HG02642 (cell line): ENCODE results near the gene SGCD.

Experiments used
- ATAC-seq: cut with Tn5 transposase; IDR thresholded peaks from one replicate; pipeline ENCODE4 v1.9.1; 2021; ENCODE audit warnings: mild to moderate bottlenecking; ENCODE audit not compliant: unreplicated experiment, poor library complexity

The SGCD gene

DNA sequence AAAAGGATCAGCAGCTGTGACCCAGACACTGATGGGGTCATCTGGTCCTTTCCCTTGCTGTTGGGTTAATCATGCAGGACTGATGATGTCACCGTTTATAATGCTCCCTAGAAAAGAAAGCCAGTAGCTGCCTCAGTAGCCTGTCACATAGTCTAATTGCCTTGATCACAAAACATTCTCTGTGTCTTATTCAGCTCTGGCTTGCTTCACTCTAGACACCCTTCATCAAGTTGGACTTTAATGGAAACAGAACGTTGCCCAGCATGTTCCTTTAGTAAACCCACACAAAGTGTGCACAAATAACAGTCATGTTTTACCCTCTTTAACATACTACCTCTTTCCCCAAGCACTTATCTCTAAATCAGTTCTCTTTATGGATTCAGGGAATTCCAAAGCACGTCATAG is 170.8 kb downstream of the SGCD start:
- no peak for ATAC-seq

- no peak for ATAC-seq
Measured at GRCh38 chr5:156498226-156498980, 171.4 kb downstream of the SGCD start.

DNA sequence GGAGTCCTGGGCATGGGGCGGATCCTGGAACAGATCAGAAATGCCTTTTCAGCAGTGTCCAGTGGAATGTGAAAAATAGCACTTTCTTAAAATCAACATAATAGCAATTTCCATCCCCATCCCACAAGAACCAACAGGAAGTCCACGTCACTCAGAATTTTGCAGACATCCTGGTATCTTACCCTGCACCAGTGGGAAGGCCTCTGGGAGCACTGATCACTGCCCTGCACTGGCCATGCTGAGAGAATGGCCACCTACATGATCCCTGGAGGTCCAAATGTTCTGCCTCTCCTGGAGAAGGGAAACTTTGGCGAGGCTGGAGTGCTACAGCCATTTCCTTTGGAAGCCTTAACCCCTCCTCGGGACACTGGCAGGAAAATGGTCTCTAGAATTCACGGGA is 173.8 kb downstream of the SGCD start:
- ATAC-seq = no peak

GRCh38 chr5:156505101-156505500 is 178.1 kb downstream of the SGCD start:
- ATAC-seq = no peak

GRCh38 chr5:156513123-156513815 is 186.3 kb downstream of the SGCD start:
- ATAC-seq = no peak

DNA sequence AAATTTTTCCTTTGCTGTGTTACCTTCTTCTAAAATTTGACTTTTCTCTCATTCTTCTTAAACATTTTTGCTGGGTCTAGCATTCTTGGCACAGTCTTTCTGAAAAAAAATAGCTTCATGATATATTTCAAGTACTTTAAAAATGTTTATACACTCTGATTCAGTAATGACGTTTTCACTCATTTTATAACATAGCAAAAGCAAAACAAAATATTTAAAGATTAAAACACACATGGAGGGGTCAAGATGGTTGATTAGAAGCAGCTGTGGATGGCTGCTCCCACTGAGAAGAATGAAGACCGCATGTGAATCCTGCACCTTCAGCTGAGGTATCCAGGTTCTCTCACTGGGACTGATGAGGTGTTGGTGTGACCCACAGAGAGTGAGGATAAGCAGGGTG is 188.2 kb downstream of the SGCD start:
- no peak for ATAC-seq

DNA sequence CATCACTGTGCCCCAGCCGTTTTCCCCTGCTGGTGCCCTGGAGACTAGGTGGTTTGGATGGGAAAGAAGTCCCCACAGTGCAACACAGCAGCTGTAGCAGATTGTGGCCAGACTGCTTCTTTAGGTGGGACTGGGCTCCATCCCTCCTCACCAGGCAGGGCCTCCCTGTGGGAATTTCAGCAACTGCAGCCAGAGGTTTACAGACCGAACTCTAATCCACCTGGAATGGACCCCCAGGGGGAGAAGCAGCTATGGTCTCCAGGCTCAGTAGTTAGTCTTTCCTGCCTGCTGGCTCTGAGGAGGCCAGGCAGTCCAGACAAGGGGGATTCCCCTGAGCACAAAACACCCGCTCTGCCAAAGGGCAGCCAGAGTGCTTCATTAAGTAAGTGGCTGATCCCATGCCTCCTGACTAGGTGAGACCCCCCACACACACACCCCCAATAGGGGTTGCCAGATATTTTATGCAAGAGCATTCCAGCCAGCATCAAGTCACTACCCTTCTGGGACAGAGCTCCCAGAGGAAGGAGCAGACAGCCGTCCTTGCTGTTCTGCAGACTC is 188.9 kb downstream of the SGCD start:
- no peak for ATAC-seq

DNA sequence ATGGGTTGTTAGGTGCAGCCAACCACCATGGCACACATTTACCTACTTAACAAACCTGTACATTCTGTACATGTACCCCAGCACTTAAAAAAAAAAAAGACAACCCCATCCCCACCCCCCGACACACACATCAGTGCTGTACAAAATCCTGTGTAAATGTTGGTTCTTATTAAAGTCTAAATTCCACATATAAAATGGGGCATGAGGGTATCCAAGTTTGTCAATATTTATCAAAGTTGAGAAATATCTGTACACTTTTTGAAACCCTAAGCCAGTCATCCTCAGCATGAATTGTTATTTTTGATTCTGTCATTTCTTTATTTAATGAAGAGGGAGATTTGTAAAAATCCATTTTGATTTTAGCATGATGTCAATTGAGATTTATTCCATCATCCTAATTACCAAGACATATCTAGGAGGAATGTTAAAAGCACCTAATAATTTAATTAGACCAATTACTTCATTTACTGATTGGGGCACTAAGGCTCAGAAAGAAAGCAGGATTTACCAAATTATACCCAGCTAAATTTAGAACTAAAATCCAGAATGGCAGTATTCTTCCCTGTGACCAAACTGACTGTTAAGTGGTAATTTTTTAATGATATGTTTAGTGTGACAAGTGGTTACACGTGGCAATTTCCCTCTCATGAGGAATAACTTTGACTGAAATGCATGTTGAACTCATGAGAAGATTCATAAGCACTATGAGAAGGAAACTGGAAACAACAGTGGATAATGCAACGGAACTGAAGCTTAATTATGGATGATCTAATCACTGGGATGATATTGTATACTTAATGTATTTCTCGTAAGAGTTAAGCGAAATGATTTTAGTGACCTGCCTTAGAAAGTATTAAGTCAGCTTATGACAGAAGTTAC is 195.9 kb downstream of the SGCD start:
- ATAC-seq = no peak

DNA sequence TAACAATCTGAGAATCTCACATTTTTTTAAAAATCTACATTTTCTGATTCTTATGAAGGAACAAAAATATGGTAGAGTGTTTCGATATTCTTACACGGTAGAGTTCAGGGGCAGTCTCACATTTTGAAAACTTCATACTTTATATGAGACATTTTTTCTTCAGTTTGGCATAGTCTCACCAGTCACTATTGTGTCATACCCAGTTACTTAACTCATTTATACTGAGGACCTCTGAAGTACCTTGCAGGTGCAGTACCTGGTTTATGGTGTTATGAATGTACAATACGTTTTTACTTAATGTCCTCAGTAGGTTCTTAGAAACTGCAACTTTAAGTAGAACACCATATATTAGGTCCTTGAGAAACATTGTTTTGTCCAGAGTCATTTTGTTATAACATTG is 196.6 kb downstream of the SGCD start:
- no peak for ATAC-seq

DNA sequence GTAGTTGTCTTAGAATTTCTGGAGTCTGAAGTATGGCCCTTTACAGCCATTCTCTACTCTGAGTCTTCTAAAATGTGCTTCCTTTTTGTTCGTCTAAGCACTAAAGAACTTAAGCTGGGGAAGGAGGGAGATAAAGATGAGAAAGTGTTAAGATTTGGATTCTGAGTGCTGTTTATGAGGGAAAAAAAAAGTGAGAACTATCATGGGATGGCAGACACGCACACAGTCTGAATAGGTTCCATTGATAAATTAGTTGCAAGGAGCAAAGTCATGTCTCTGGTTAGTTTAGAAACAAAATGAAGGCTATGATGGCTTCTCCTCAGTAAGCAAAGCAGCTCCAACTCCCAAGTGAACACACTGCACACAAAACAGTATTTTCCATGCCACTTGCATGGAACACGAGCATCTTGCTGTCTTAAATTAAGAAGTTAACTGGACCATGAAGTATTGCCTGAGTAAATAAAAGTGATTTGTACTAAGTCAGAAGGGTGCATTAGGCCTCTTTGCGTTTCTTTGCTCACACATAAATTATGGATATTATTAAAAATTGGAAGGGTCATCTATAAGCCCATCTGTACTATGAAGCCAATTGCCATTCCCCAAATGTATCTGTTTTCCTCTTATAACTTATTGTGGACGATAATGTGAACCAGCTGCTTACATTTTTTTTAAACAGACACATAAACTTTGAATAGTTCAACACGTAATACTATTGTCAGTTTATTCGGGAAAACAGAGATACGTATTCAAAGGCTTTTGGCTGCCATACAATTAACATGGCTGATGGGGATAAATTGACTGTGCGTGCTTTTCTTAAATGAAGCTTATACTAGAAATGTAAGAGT is 199.3 kb downstream of the SGCD start:
- ATAC-seq = no peak

DNA sequence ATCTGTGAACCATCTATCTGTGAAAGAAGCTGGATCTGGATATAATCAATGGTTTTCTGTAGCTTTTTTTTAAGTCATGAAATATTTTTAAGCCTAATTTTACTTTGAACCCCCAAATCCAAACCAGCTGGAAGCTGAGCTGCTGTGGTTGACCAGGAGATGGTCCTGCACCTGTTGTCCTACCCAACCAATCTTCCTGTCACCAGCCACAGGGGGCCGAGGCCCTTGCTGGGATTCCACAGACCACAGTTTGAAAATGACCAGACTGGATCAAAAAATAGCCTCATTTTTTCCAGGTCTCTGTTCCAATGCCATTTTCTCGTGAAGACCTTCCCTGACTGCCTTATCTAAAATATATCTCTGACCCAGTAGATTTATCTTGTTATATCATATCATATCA is 200.6 kb downstream of the SGCD start:
- no peak for ATAC-seq

DNA sequence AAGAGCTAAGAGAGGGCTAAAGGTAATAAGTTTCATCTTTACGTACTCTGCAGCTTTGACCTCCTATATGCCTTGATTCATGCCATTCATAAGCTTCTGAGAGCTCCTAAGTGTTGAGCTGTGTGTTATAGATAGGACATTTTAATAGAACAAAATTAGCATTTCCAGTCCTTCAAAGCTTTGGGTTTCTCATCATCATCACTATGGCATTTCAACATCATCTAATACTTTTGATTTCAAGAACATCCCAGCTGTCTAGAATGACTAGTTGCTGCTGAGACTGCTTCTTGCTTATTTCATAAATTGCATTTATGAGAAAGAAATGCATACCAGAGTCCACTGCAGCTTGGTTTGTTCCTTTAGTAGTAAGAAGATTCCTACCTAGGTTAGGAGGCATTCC is 201.7 kb downstream of the SGCD start:
- no peak for ATAC-seq

DNA sequence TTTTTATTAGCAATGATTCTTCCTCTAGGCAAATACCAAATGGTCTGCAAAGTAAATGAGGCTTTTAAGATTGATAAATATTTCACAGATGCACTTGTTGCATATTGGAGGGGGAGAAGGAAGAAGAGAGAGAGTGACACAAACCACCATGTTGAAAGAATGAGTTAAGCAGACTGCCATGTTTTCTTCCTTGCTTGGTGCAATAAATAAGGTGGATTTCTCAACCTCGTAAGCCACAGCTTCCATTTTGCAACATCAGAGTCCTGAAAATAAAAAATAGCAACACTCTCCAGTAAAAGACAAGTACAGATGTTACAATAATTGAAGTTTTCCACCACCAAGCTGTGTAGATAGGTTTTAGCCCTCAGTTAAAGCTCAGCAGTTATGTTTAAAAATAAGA is 202.9 kb downstream of the SGCD start:
- ATAC-seq = no peak

DNA sequence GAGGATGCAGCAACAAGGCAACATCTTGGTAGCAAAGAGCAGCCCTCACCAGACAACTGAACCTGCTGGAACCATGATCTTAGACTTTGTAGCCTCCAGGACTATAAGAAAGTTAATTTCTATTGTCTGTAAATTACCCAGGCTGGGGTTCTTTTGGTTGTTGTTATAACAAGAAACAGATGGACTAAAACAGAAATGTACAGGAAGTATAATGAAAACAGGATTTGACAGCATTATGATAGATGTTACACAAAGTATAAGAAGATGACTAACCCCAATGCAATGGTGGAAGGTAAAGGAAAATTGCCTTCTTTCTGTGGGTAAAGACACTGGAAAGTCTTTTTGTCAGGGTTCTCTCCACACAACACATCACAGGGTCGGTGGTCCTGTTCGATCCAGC is 204.2 kb downstream of the SGCD start:
- no peak for ATAC-seq

- ATAC-seq = no peak
Measured at GRCh38 chr5:156532921-156533320, 206.0 kb downstream of the SGCD start.

DNA sequence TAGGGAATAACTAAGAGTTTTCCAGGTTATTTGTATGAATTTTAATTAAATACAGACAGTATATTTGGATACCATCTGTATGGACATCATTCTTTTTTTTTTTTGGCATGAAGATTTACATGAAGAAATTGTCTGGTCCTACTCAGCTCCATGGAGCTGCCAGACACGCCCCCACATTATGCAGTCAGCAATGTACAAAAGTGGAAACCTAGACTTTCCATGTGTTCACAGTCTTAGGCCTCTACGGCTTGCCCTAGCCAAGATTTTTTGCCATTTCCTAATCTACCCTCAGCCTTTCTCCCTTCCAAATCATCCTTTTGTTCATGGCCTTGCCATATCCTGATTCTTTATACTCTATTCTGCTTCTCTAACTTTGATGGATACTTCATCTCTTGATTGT is 207.1 kb downstream of the SGCD start:
- ATAC-seq = no peak

DNA sequence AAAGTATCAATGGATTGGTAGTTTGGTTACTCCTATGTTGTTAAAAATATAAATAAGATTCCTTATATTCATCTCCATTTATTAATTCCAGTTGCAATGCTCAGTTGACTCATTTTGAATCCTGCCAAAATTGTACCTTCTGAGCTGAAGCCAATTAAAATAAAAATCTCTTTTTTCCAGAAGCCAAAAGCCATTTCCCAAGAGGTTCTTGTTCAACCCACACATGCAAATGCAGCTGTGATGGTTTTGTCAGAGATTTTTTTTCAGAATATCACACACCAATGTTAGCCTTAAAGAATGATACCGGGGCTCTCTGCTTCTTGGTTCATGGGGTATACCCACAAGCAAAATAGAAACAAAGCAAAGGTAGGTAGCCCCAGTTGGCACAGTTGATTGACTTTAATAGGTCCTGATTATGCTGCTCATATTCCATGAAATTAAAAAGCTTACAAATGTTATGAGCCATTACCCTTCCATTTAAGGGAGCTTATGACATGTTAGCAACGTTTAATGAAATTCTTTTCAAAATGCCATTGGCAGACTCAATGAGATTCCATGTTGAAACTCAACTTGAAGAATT is 208.0 kb downstream of the SGCD start:
- ATAC-seq = no peak

- no peak for ATAC-seq
Measured at GRCh38 chr5:156540491-156540890, 213.5 kb downstream of the SGCD start.

GRCh38 chr5:156541582-156541981 is 214.6 kb downstream of the SGCD start:
- ATAC-seq = no peak
